ENCODE data around the gene HGS. TPM values are rescaled to one million over a fixed set of nuclear protein-coding genes. Genes with fewer than 3 reads are reported as not detected.

Gene HGS
- total and polyA plus RNA-seq, 12 donors = 33.1 to 102 (median 39.3) TPM

- Histone ChIP-seq H3K27ac (no peak overlapping the region), H3K27me3 (no peaks in the 10 kb centered on the region), H3K9me3 (no peaks in the 10 kb centered on the region), H3K4me1 (peaks cover 0 to 24% (median 22%) of the 10 kb centered on the region in 9 donors), H3K36me3 (peaks cover 0 to 8% (median 0%) of the 10 kb centered on the region in 9 donors), H3K4me3 (no peak overlapping the region)
- intact Hi-C loops (cut with DNase I) = no loop called here
- 90 to 93% methylated on average over 43 of the region's 43 CpGs for WGBS, 2 donors
- no peak for DNase-seq
- no peak for ATAC-seq
- no peak for TF ChIP-seq CTCF (IDR thresholded peaks at IDR 0.05)
These were observed 32.3 kb downstream of the HGS start for GRCh38 chr17:81715872-81716673.

- ATAC-seq (no peak), DNase-seq (no peak)
- H3K4me1 ChIP-seq = peaks cover 0 to 18% (median 17%) of the 10 kb centered on the region in 9 donors
- H3K4me3 ChIP-seq = no peak overlapping the region
- no peak for TF ChIP-seq CTCF (IDR thresholded peaks at IDR 0.05)
- H3K9me3 ChIP-seq = no peaks in the 10 kb centered on the region
- peaks cover 0 to 8% (median 0%) of the 10 kb centered on the region in 9 donors for H3K36me3 ChIP-seq
- 93% methylated on average over 12 of the region's 12 CpGs for WGBS, 2 donors
- H3K27ac ChIP-seq = no peak overlapping the region
- intact Hi-C loops (cut with DNase I) = no loop called here
- H3K27me3 ChIP-seq = no peaks in the 10 kb centered on the region
These were observed 32.8 kb downstream of the HGS start for GRCh38 chr17:81716674-81716996.

- ATAC-seq (no peak), DNase-seq (no peak)
- Histone ChIP-seq H3K4me3 (no peak overlapping the region), H3K36me3 (peaks cover 0 to 8% (median 0%) of the 10 kb centered on the region in 9 donors), H3K27me3 (no peaks in the 10 kb centered on the region), H3K9me3 (no peaks in the 10 kb centered on the region), H3K4me1 (peaks cover 0 to 21% (median 15%) of the 10 kb centered on the region in 9 donors), H3K27ac (no peak overlapping the region)
- intact Hi-C loops (cut with DNase I) = no loop called here
- no peak for TF ChIP-seq CTCF (IDR thresholded peaks at IDR 0.05)
- 95 to 96% methylated on average over 25 of the region's 25 CpGs for WGBS, 2 donors
These were observed 33.4 kb downstream of the HGS start for GRCh38 chr17:81717049-81717765.

GRCh38 chr17:81717766-81718089 is 33.9 kb downstream of the HGS start:
- no peak for TF ChIP-seq CTCF (IDR thresholded peaks at IDR 0.05)
- no peaks in the 10 kb centered on the region for H3K9me3 ChIP-seq
- ATAC-seq = no peak
- no peak for DNase-seq
- H3K4me1 ChIP-seq = peaks cover 0 to 24% (median 16%) of the 10 kb centered on the region in 9 donors
- intact Hi-C loops (cut with DNase I) = no loop called here
- no peak overlapping the region for H3K4me3 ChIP-seq
- H3K36me3 ChIP-seq = peaks cover 0 to 8% (median 0%) of the 10 kb centered on the region in 9 donors
- H3K27me3 ChIP-seq = no peaks in the 10 kb centered on the region
- H3K27ac ChIP-seq = no peak overlapping the region
- WGBS, 2 donors = 95 to 96% methylated on average over 9 of the region's 9 CpGs
